ENCODE data around the gene MYO10.
A peak's percentile ranks its signal among the peaks of the same experiment; 100 is the strongest.

MYO10 gene

GRCh38 chr5:16901021-16901644, 35.0 kb downstream of the MYO10 start:
- Histone ChIP-seq H3K27ac (ENCODE audit: low read depth, low read length, severe bottlenecking) (no peak overlapping the region), H3K4me1 (ENCODE audit: control insufficient read depth, insufficient read depth, low read length, poor library complexity, severe bottlenecking) (peaks cover 65% of the 10 kb centered on the region), H3K36me3 (ENCODE audit: control insufficient read depth, insufficient read depth, low read length) (peaks cover 23% of the 10 kb centered on the region), H3K9me3 (ENCODE audit: control insufficient read depth, low read length) (no peaks in the 10 kb centered on the region), H3K4me3 (ENCODE audit: extremely low read depth, insufficient read depth, low read length, poor library complexity, severe bottlenecking) (no peak overlapping the region)
- 46 to 47% methylated on average over 12 to 13 of the region's 13 CpGs for WGBS, 2 experiments (ENCODE audit: insufficient coverage in 2 of 2)

GRCh38 chr5:16899171-16899570, 36.9 kb downstream of the MYO10 start:
- no peak overlapping the region for H3K27ac ChIP-seq (ENCODE audit: low read depth, low read length, severe bottlenecking)
- H3K4me3 ChIP-seq (ENCODE audit: extremely low read depth, insufficient read depth, low read length, poor library complexity, severe bottlenecking), result no peak overlapping the region
- H3K36me3 ChIP-seq (ENCODE audit: control insufficient read depth, insufficient read depth, low read length), result peaks cover 8% of the 10 kb centered on the region
- 79 to 87% methylated on average over 9 to 11 of the region's 12 CpGs for WGBS, 2 experiments (ENCODE audit: insufficient coverage in 2 of 2)
- peaks cover 73% of the 10 kb centered on the region for H3K4me1 ChIP-seq (ENCODE audit: control insufficient read depth, insufficient read depth, low read length, poor library complexity, severe bottlenecking)
- no peaks in the 10 kb centered on the region for H3K9me3 ChIP-seq (ENCODE audit: control insufficient read depth, low read length)

DNA sequence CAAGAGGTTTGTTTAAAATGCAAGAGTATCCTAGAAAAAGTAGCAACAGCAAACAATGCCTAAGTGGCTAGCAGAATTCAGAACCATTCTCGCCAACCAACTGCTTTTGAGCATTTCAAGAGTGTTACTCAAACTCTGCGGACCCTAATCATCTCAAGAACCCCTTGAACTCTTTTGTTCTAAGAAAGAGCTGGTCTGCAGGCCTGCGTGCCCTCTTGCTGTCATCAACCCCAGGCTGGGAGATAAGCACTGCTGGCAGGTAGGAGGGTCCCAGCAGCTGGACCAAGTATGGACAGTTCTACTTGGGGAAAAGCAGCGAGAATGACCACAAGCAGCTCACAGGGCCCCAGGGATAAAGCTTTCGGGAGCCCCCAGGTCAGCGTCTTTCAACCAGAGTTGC, 38.3 kb downstream of the MYO10 start:
- H3K36me3 ChIP-seq (ENCODE audit: control insufficient read depth, insufficient read depth, low read length), result peaks cover 6% of the 10 kb centered on the region
- WGBS, 2 experiments (ENCODE audit: insufficient coverage in 2 of 2), result 70 to 84% methylated on average over 4 to 5 of the region's 6 CpGs
- peak overlapping the region; percentile 92 for H3K27ac ChIP-seq (ENCODE audit: low read depth, low read length, severe bottlenecking)
- peaks cover 73% of the 10 kb centered on the region for H3K4me1 ChIP-seq (ENCODE audit: control insufficient read depth, insufficient read depth, low read length, poor library complexity, severe bottlenecking)
- H3K9me3 ChIP-seq (ENCODE audit: control insufficient read depth, low read length), result no peaks in the 10 kb centered on the region
- H3K4me3 ChIP-seq (ENCODE audit: extremely low read depth, insufficient read depth, low read length, poor library complexity, severe bottlenecking), result no peak overlapping the region

DNA sequence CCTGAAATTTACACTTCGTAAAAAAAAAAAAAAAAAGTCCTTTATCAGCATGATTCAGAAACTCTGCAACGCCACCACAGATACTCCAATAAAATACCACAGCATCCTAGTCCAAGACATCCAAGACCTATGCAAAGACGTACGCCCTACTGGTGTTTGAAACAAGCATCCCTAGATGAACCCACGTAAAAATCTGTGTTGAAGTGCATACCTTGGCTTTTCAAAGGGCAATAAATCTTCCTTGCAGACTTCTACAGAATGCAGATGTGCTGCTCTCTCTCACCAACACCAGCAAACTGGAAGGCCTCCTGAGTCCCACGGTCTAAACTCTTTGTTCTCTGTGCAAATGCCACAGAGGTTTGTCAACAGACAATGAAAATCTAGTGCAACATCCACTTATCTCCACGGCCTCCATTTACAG, 38.8 kb downstream of the MYO10 start:
- no peak overlapping the region for H3K4me3 ChIP-seq (ENCODE audit: extremely low read depth, insufficient read depth, low read length, poor library complexity, severe bottlenecking)
- H3K9me3 ChIP-seq (ENCODE audit: control insufficient read depth, low read length), result no peaks in the 10 kb centered on the region
- peaks cover 73% of the 10 kb centered on the region for H3K4me1 ChIP-seq (ENCODE audit: control insufficient read depth, insufficient read depth, low read length, poor library complexity, severe bottlenecking)
- WGBS, 2 experiments (ENCODE audit: insufficient coverage in 2 of 2), result 57 to 64% methylated on average over 5 to 6 of the region's 7 CpGs
- H3K27ac ChIP-seq (ENCODE audit: low read depth, low read length, severe bottlenecking), result peak overlapping the region; percentile 92
- peaks cover 6% of the 10 kb centered on the region for H3K36me3 ChIP-seq (ENCODE audit: control insufficient read depth, insufficient read depth, low read length)

DNA sequence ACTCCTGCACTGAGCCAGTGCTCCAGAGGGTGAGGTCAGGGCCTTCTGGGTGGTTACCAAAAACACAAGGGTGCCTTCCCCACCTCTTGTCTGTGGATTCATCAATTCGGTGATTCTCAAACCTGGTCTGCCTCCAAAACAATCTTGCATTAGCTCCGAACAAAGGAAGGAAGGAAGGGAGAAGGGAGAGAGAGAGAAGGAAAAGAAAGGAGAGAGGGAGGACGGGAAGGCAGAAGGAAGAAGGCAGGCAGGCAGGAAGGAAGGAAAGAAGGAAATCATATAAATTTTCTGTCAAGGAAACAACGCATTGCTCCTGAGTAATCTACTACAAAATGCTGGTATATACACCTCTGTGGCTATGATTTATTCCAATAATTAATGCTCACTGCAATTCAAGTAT, 39.3 kb downstream of the MYO10 start:
- Histone ChIP-seq H3K9me3 (ENCODE audit: control insufficient read depth, low read length) (no peaks in the 10 kb centered on the region), H3K27ac (ENCODE audit: low read depth, low read length, severe bottlenecking) (peak overlapping the region; percentile 92), H3K36me3 (ENCODE audit: control insufficient read depth, insufficient read depth, low read length) (peaks cover 10% of the 10 kb centered on the region), H3K4me1 (ENCODE audit: control insufficient read depth, insufficient read depth, low read length, poor library complexity, severe bottlenecking) (peaks cover 76% of the 10 kb centered on the region), H3K4me3 (ENCODE audit: extremely low read depth, insufficient read depth, low read length, poor library complexity, severe bottlenecking) (no peak overlapping the region)
- 94% methylated on average over 2 to 3 of the region's 4 CpGs for WGBS, 2 experiments (ENCODE audit: insufficient coverage in 2 of 2)

- peaks cover 10% of the 10 kb centered on the region for H3K36me3 ChIP-seq (ENCODE audit: control insufficient read depth, insufficient read depth, low read length)
- no peaks in the 10 kb centered on the region for H3K9me3 ChIP-seq (ENCODE audit: control insufficient read depth, low read length)
- peak overlapping the region; percentile 77 for H3K27ac ChIP-seq (ENCODE audit: low read depth, low read length, severe bottlenecking)
- peaks cover 78% of the 10 kb centered on the region for H3K4me1 ChIP-seq (ENCODE audit: control insufficient read depth, insufficient read depth, low read length, poor library complexity, severe bottlenecking)
- no peak overlapping the region for H3K4me3 ChIP-seq (ENCODE audit: extremely low read depth, insufficient read depth, low read length, poor library complexity, severe bottlenecking)
- 69 to 75% methylated on average over 7 to 9 of the region's 13 CpGs for WGBS, 2 experiments (ENCODE audit: insufficient coverage in 2 of 2)
These were observed 41.6 kb downstream of the MYO10 start for GRCh38 chr5:16894236-16895057.

DNA sequence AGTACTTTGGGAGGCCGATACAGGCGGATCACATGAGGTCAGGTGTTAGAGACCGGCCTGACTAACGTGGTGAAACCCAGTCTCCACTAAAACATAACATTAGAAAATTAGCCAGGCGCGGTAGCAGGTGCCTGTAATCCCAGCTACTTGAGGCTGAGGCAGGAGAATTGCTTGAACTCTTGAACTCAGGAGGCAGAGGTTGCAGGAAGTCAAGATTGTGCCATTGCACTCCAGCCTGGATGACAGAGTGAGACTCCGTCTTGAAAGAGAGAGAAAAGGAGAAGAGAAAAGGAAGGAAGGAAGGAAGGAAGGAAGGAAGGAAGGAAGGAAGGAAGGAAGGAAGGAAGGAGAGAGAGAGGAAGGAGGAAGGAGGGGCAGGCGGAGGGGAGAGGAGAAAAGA, 45.1 kb downstream of the MYO10 start:
- Histone ChIP-seq H3K4me3 (ENCODE audit: extremely low read depth, insufficient read depth, low read length, poor library complexity, severe bottlenecking) (no peak overlapping the region), H3K9me3 (ENCODE audit: control insufficient read depth, low read length) (no peaks in the 10 kb centered on the region), H3K4me1 (ENCODE audit: control insufficient read depth, insufficient read depth, low read length, poor library complexity, severe bottlenecking) (peaks cover 72% of the 10 kb centered on the region), H3K36me3 (ENCODE audit: control insufficient read depth, insufficient read depth, low read length) (peaks cover 10% of the 10 kb centered on the region), H3K27ac (ENCODE audit: low read depth, low read length, severe bottlenecking) (peak overlapping the region; percentile 23)
- 93 to 97% methylated on average over 4 to 8 of the region's 8 CpGs for WGBS, 2 experiments (ENCODE audit: insufficient coverage in 2 of 2)

GRCh38 chr5:16889972-16890519, 46.0 kb downstream of the MYO10 start:
- peak overlapping the region; percentile 70 for H3K27ac ChIP-seq (ENCODE audit: low read depth, low read length, severe bottlenecking)
- peaks cover 10% of the 10 kb centered on the region for H3K36me3 ChIP-seq (ENCODE audit: control insufficient read depth, insufficient read depth, low read length)
- H3K4me1 ChIP-seq (ENCODE audit: control insufficient read depth, insufficient read depth, low read length, poor library complexity, severe bottlenecking), result peaks cover 71% of the 10 kb centered on the region
- no peaks in the 10 kb centered on the region for H3K9me3 ChIP-seq (ENCODE audit: control insufficient read depth, low read length)
- H3K4me3 ChIP-seq (ENCODE audit: extremely low read depth, insufficient read depth, low read length, poor library complexity, severe bottlenecking), result no peak overlapping the region
- 83% methylated on average over 2 of the region's 5 CpGs; no CpG with 5 or more reads in 1 of the 2 experiments for WGBS, 2 experiments (ENCODE audit: insufficient coverage in 2 of 2)

GRCh38 chr5:16889203-16889971, 46.7 kb downstream of the MYO10 start:
- Histone ChIP-seq H3K36me3 (ENCODE audit: control insufficient read depth, insufficient read depth, low read length) (peaks cover 10% of the 10 kb centered on the region), H3K4me3 (ENCODE audit: extremely low read depth, insufficient read depth, low read length, poor library complexity, severe bottlenecking) (no peak overlapping the region), H3K27ac (ENCODE audit: low read depth, low read length, severe bottlenecking) (peak overlapping the region; percentile 70), H3K9me3 (ENCODE audit: control insufficient read depth, low read length) (no peaks in the 10 kb centered on the region), H3K4me1 (ENCODE audit: control insufficient read depth, insufficient read depth, low read length, poor library complexity, severe bottlenecking) (peaks cover 71% of the 10 kb centered on the region)
- WGBS, 2 experiments (ENCODE audit: insufficient coverage in 2 of 2), result 100% methylated on average over 3 of the region's 8 CpGs

- WGBS, 2 experiments (ENCODE audit: insufficient coverage in 2 of 2), result 31 to 36% methylated on average over 1 of the region's 3 CpGs
- peaks cover 10% of the 10 kb centered on the region for H3K36me3 ChIP-seq (ENCODE audit: control insufficient read depth, insufficient read depth, low read length)
- peaks cover 66% of the 10 kb centered on the region for H3K4me1 ChIP-seq (ENCODE audit: control insufficient read depth, insufficient read depth, low read length, poor library complexity, severe bottlenecking)
- H3K4me3 ChIP-seq (ENCODE audit: extremely low read depth, insufficient read depth, low read length, poor library complexity, severe bottlenecking), result no peak overlapping the region
- peak overlapping the region; percentile 63 for H3K27ac ChIP-seq (ENCODE audit: low read depth, low read length, severe bottlenecking)
- H3K9me3 ChIP-seq (ENCODE audit: control insufficient read depth, low read length), result no peaks in the 10 kb centered on the region
These were observed 47.4 kb downstream of the MYO10 start for GRCh38 chr5:16888694-16889124.

All from mesodermal cell (in vitro differentiated cells).